H1 (cell line): ENCODE measurements around the gene EIPR1. TPM values are rescaled to one million over a fixed set of nuclear protein-coding genes. Genes with fewer than 3 reads are reported as not detected.

Source experiments
- CTCF ChIA-PET: fragments of 300-600 bp; sonication (Branson Sonifier 250); formaldehyde crosslinking; loops from one replicate; lab custom pipeline; 2021; ENCODE audit not compliant: partially characterized antibody; lab: Charles Lee
- POLR2A ChIA-PET: fragments of 300-600 bp; sonication (Branson Sonifier 250); formaldehyde crosslinking; loops from one replicate; lab custom pipeline; 2021; ENCODE audit warnings: inconsistent platforms; ENCODE audit not compliant: partially characterized antibody; lab: Charles Lee
- DNase-seq, 2 experiments: peaks; one replicate each; pipeline versions ENCODE4 v3.0.0 to v3.0.0-alpha.2; 2010 to 2022; ENCODE audit warnings: low spot score in 2 of 2, low read depth in 1 of 2, mixed read lengths in 1 of 2
- FAIRE-seq: peaks from 2 replicates; lab custom pipeline; 2011; peaks lifted over from hg19 to GRCh38; lab: Jason Lieb, UNC
- H2AFZ ChIP-seq: 2 replicates; pipeline ENCODE4 v1.8.1; 2012; ENCODE audit warnings: low read length, inconsistent platforms
- H2AK5ac ChIP-seq: 2 replicates; pipeline ENCODE4 v1.6.1; 2013; ENCODE audit warnings: low read depth, low read length
- H2BK120ac ChIP-seq: replicated peaks from 2 replicates; pipeline ENCODE3; 2013; ENCODE audit warnings: low read depth, low read length, inconsistent platforms
- H2BK12ac ChIP-seq: 2 replicates; pipeline ENCODE4 v1.6.1; 2013; ENCODE audit warnings: low read depth, low read length
- H2BK15ac ChIP-seq: 2 replicates; pipeline ENCODE4 v1.6.1; 2013; ENCODE audit warnings: low read length
- H2BK20ac ChIP-seq: 2 replicates; pipeline ENCODE4 v1.6.1; 2013; ENCODE audit warnings: low read length
- H2BK5ac ChIP-seq: 2 replicates; pipeline ENCODE4 v1.6.1; 2013; ENCODE audit warnings: low read depth, low read length
- H3K14ac ChIP-seq: 2 replicates; pipeline ENCODE4 v1.6.1; 2013; ENCODE audit warnings: inconsistent platforms; ENCODE audit not compliant: insufficient read length
- H3K18ac ChIP-seq: 2 replicates; pipeline ENCODE4 v1.6.1; 2013; ENCODE audit warnings: low read length; ENCODE audit errors: extremely low read depth
- H3K23ac ChIP-seq: 2 replicates; pipeline ENCODE4 v1.6.1; 2013; ENCODE audit warnings: inconsistent platforms; ENCODE audit not compliant: insufficient read length
- H3K23me2 ChIP-seq: 2 replicates; pipeline ENCODE4 v1.6.1; 2013; ENCODE audit warnings: low read depth, low read length
- H3K27ac ChIP-seq: 2 replicates; pipeline ENCODE4 v1.6.1; 2011; ENCODE audit warnings: low read depth, low read length, inconsistent platforms
- H3K27me3 ChIP-seq, 4 experiments: replicated peaks in 1 of 4; 1 replicate in 1 of 4; 2 replicates in 3 of 4; pipeline versions ENCODE4 v1.6.1 to v1.8.1; 2011 to 2013; ENCODE audit warnings: low read length in 3 of 4, mild to moderate bottlenecking in 3 of 4, inconsistent platforms in 2 of 4, mixed read lengths in 2 of 4, moderate library complexity in 1 of 4; ENCODE audit not compliant: control insufficient read depth in 3 of 4, insufficient read depth in 3 of 4; ENCODE audit errors: extremely low read depth in 1 of 4
- H3K36me3 ChIP-seq, 4 experiments: 2 replicates each; pipeline versions ENCODE4 v1.6.1 to v1.8.1; 2011 to 2013; ENCODE audit warnings: mild to moderate bottlenecking in 4 of 4, low read length in 3 of 4, moderate library complexity in 2 of 4, control low read depth in 1 of 4, inconsistent platforms in 1 of 4; ENCODE audit not compliant: insufficient read depth in 4 of 4, control insufficient read depth in 2 of 4
- H3K4ac ChIP-seq: replicated peaks from 2 replicates; pipeline ENCODE3; 2013; ENCODE audit warnings: low read length, low read depth, mixed read lengths, inconsistent platforms; ENCODE audit not compliant: insufficient read length
- H3K4me1 ChIP-seq, 4 experiments: replicated peaks in 1 of 4; 1 replicate in 1 of 4; 2 replicates in 3 of 4; pipeline versions ENCODE4 v1.6.1 to v1.8.1; 2011 to 2013; ENCODE audit warnings: low read length in 3 of 4, inconsistent platforms in 2 of 4, mixed read lengths in 1 of 4; ENCODE audit not compliant: insufficient read depth in 4 of 4, control insufficient read depth in 3 of 4
- H3K4me2 ChIP-seq, 2 experiments: 2 replicates each; pipeline versions ENCODE4 v1.6.1 to v1.8.1; 2011 to 2013; ENCODE audit warnings: low read depth in 2 of 2, low read length in 2 of 2, control low read depth in 1 of 2, inconsistent platforms in 1 of 2, mild to moderate bottlenecking in 1 of 2; ENCODE audit not compliant: insufficient read depth in 1 of 2
- H3K4me3 ChIP-seq, 4 experiments: fragments of 200-600, 300-600 bp in 1 of 4; sonication (generic), shearing (Covaris generic), sonication (Bioruptor Twin) in 1 of 4; 2 replicates each; pipeline versions ENCODE4 v1.5.1 to v1.8.1; 2011 to 2016; ENCODE audit warnings: low read length in 4 of 4, low read depth in 3 of 4, control low read depth in 2 of 4, inconsistent platforms in 2 of 4, mild to moderate bottlenecking in 2 of 4, mixed read lengths in 1 of 4, moderate library complexity in 1 of 4; ENCODE audit not compliant: insufficient read depth in 2 of 4; ENCODE audit errors: extremely low read depth in 1 of 4
- H3K56ac ChIP-seq: replicated peaks from 2 replicates; pipeline ENCODE3; 2013; ENCODE audit warnings: low read depth, mild to moderate bottlenecking, mixed read lengths, low read length, inconsistent platforms; ENCODE audit not compliant: insufficient read length
- H3K79me1 ChIP-seq: 2 replicates; pipeline ENCODE4 v1.6.1; 2013; ENCODE audit warnings: low read depth, low read length, control low read depth
- H3K79me2 ChIP-seq, 2 experiments: 2 replicates each; pipeline versions ENCODE4 v1.6.1 to v1.8.1; 2012 to 2013; ENCODE audit warnings: low read length in 2 of 2, mild to moderate bottlenecking in 2 of 2, inconsistent platforms in 1 of 2; ENCODE audit not compliant: insufficient read depth in 2 of 2, control insufficient read depth in 1 of 2
- H3K9ac ChIP-seq, 4 experiments: replicated peaks in 1 of 4; 1 replicate in 1 of 4; 2 replicates in 3 of 4; pipeline versions ENCODE4 v1.6.1 to v1.8.1; 2011 to 2013; ENCODE audit warnings: low read depth in 3 of 4, low read length in 3 of 4, control low read depth in 2 of 4, mild to moderate bottlenecking in 2 of 4, moderate library complexity in 2 of 4, inconsistent platforms in 1 of 4; ENCODE audit errors: extremely low read depth in 1 of 4
- H3K9me3 ChIP-seq, 2 experiments: 2 replicates each; pipeline versions ENCODE4 v1.6.1 to v1.8.1; 2012 to 2013; ENCODE audit warnings: mild to moderate bottlenecking in 2 of 2, moderate library complexity in 2 of 2, control low read depth in 1 of 2, inconsistent platforms in 1 of 2, low read depth in 1 of 2, low read length in 1 of 2, mixed read lengths in 1 of 2; ENCODE audit not compliant: insufficient read depth in 2 of 2
- H4K20me1 ChIP-seq, 2 experiments: replicated peaks in 1 of 2; 2 replicates each; pipeline versions ENCODE3 to v1.8.1; 2011 to 2013; ENCODE audit warnings: inconsistent platforms in 2 of 2, low read length in 2 of 2, mild to moderate bottlenecking in 1 of 2; ENCODE audit not compliant: insufficient read depth in 2 of 2, control insufficient read depth in 1 of 2
- H4K5ac ChIP-seq: 2 replicates; pipeline ENCODE4 v1.6.1; 2013; ENCODE audit warnings: low read length, low read depth, mixed read lengths, inconsistent platforms; ENCODE audit not compliant: insufficient read length
- H4K8ac ChIP-seq: 2 replicates; pipeline ENCODE4 v1.8.0; 2013; ENCODE audit warnings: mild to moderate bottlenecking, moderate library complexity, low read length, inconsistent platforms; ENCODE audit not compliant: insufficient read depth; ENCODE audit errors: extremely low read depth
- H4K91ac ChIP-seq: replicated peaks from 2 replicates; pipeline ENCODE3; 2013; ENCODE audit warnings: low read length, mixed read lengths, inconsistent platforms; ENCODE audit not compliant: insufficient read length
- CEBPB ChIP-seq: IDR thresholded peaks from 2 replicates; pipeline ENCODE4 v1.6.1; 2012; ENCODE audit warnings: low read depth, low read length
- GTF2F1 ChIP-seq: IDR thresholded peaks from 2 replicates; pipeline ENCODE4 v1.6.1; 2012; ENCODE audit warnings: low read depth, low read length, improper control_type of control experiment, borderline replicate concordance
- RXRA ChIP-seq: IDR thresholded peaks from 2 replicates; pipeline ENCODE4 v1.6.1; 2011; ENCODE audit warnings: low read depth, mild to moderate bottlenecking, low read length, moderate library complexity; ENCODE audit not compliant: insufficient read depth
- USF2 ChIP-seq: IDR thresholded peaks from 2 replicates; pipeline ENCODE4 v1.6.1; 2011; ENCODE audit warnings: low read length, improper control_type of control experiment
- WGBS, 2 experiments: shearing (Covaris generic) in 1 of 2; methylation state at CpG; one replicate each; pipeline versions ENCODE4 v1.1.6 to v1.1.7; 2013 to 2015; ENCODE audit warnings: low lambda C conversion rate in 2 of 2, mixed read lengths in 2 of 2, inconsistent platforms in 1 of 2, low coverage in 1 of 2, missing lambda C conversion rate in 1 of 2; ENCODE audit not compliant: insufficient replicate concordance in 2 of 2, insufficient coverage in 1 of 2, insufficient read length in 1 of 2; ENCODE audit errors: extremely low coverage in 1 of 2, missing lambda C conversion rate in 1 of 2; 5-methylcytosine and 5-hydroxymethylcytosine counted together
- polyA plus RNA-seq, 7 experiments: library from polyadenylated mRNA; depleted of rRNA in 3 of 7; stranded (reverse) in 5 of 7; unstranded in 2 of 7; fragments of >200 nt in 5 of 7; fragments of 200-250 nt in 2 of 7; gene quantifications; 1 replicate in 5 of 7; 2 replicates in 1 of 7; 4 replicates in 1 of 7; pipeline versions ENCODE4 v1.2.1 to v1.2.3, GENCODE V29; 2011 to 2013; ENCODE audit warnings: missing spikeins in 2 of 7, mixed read lengths in 2 of 7
- total RNA-seq: library from RNA; stranded (reverse); fragmentation: NEBNext Ultra II Directional; extraction: Animal tissue kit (Norgen Biotek cat#: 25700); gene quantifications from 2 replicates; pipeline ENCODE4 v1.2.1, GENCODE V29; 2021

The EIPR1 gene
- total and polyA plus RNA-seq, 2 of the 8 experiments (the other 6 are each of a cell fraction or from before 2014, with no cell fraction given): 26.3 to 56.4 TPM

- Histone ChIP-seq H3K79me2 (no peaks in the 10 kb centered on the region), H3K27me3 (no peaks in the 10 kb centered on the region), H3K23ac (no peak overlapping the region), H2BK20ac (no peak overlapping the region), H3K18ac (no peak overlapping the region), H3K9ac (no peak overlapping the region), H4K5ac (no peak overlapping the region), H3K4ac (no peak overlapping the region), H2BK120ac (no peak overlapping the region), H3K14ac (no peak overlapping the region), H3K4me2 (no peak overlapping the region), H3K36me3 (peaks cover 2 to 10% (median 3%) of the 10 kb centered on the region in 4 experiments; a peak in 5 of 8 replicates), H2BK15ac (no peak overlapping the region), H3K4me3 (no peak overlapping the region), H3K79me1 (no peaks in the 10 kb centered on the region; the same call in none of the 2 replicates), H3K9me3 (no peaks in the 10 kb centered on the region), H4K8ac (no peak overlapping the region), H4K91ac (no peak overlapping the region), H3K4me1 (no peaks in the 10 kb centered on the region), H3K27ac (no peak overlapping the region), H2BK5ac (no peak overlapping the region), H4K20me1 (peaks cover 0 to 3% of the 10 kb centered on the region in 2 experiments), H3K23me2 (peaks cover 6% of the 10 kb centered on the region; the same call in 1 of the 2 replicates), H3K56ac (no peak overlapping the region), H2AFZ (no peak overlapping the region), H2AK5ac (no peak overlapping the region), H2BK12ac (no peak overlapping the region)
- 100% methylated on average over 2 of the region's 12 CpGs; no CpG with 5 or more reads in 1 of the 2 experiments for WGBS, 2 experiments
- CTCF ChIA-PET: interaction anchor here (1.2 kb wide), 1 partner anchor 116 kb away, joined by 5 read pairs; no protein-coding TSS in a partner anchor
- POLR2A ChIA-PET: no interaction called here
- TF ChIP-seq CEBPB (no peak), GTF2F1 (no peak), USF2 (no peak), RXRA (no peak)
- DNase-seq (no peak), FAIRE-seq (no peak)
Observed at GRCh38 chr2:3187467-3187866, 190.2 kb downstream of the EIPR1 start.
